Body of pancreas (tissue), 4 donors: Measurements from ENCODE around the gene ZNF615. TPM values are rescaled to one million over a fixed set of nuclear protein-coding genes. Genes with fewer than 3 reads are reported as not detected.
A peak's percentile ranks its signal among the peaks of the same experiment; 100 is the strongest.
"Not testable (repeated sequence)": the region's sequence is repeated elsewhere in the genome, so short reads cannot be mapped to it uniquely, and the experiment has no call there.

Experiments
- ATAC-seq: fragments of 150-250 bp; one replicate; pipeline ENCODE4 v1.9.1; 2016
- DNase-seq, 4 donors: peaks; one replicate each; pipeline ENCODE4 v3.0.0-alpha.2; 2019
- H3K27ac ChIP-seq, 4 donors: fragments of 200-600 bp; sonication (generic); 1 replicate in 3 of 4; 2 replicates in 1 of 4; pipeline versions ENCODE4 v1.5.1 to v1.6.1; 2016 to 2019; ENCODE audit warnings: mild to moderate bottlenecking in 1 of 4, mixed read lengths in 1 of 4, moderate library complexity in 1 of 4
- H3K27me3 ChIP-seq, 2 donors: fragments of 200-600 bp; sonication (generic); one replicate each; pipeline ENCODE4 v1.6.0; 2016; ENCODE audit warnings: mild to moderate bottlenecking in 1 of 2
- H3K36me3 ChIP-seq, 2 donors: fragments of 200-600 bp; sonication (generic); replicated peaks in 1 of 2; 2 replicates each; pipeline ENCODE4 v1.5.1; 2016; ENCODE audit warnings: low read depth in 2 of 2; ENCODE audit not compliant: insufficient read depth in 1 of 2
- H3K4me1 ChIP-seq: fragments of 200-600 bp; sonication (generic); one replicate; pipeline ENCODE4 v1.6.0; 2016
- H3K4me3 ChIP-seq, 2 donors: fragments of 200-600 bp; sonication (generic); 1 replicate in 1 of 2; 2 replicates in 1 of 2; pipeline ENCODE4 v1.5.1; 2016 to 2019
- H3K9me3 ChIP-seq, 3 donors: fragments of 200-600 bp; sonication (generic); 1 replicate in 2 of 3; 2 replicates in 1 of 3; pipeline ENCODE4 v1.5.1; 2016
- POLR2A ChIP-seq, 3 donors: fragments of 450-650 bp; IDR thresholded peaks; one replicate each; pipeline ENCODE4 v1.6.1; 2016; ENCODE audit warnings: antibody characterized with exemption in 3 of 3, mild to moderate bottlenecking in 2 of 3
- WGBS, 2 donors: methylation state at CpG; one replicate each; pipeline ENCODE4 v1.1.5; 2017; 5-methylcytosine and 5-hydroxymethylcytosine counted together
- intact Hi-C: fragments of 100-400 bp; cut with DNase I; formaldehyde crosslinking; loops from one replicate; pipeline ENCODE4 v1.15.1; 2023
- total RNA-seq, 2 donors: library from RNA; depleted of rRNA; stranded (reverse); fragments of >200 nt; gene quantifications; one replicate each; pipeline ENCODE4 v1.1.0, GENCODE V29; 2016
- TF ChIP-seq, protein P1 (sequence below), 7 experiments: fragments of 450-650 bp in 4 of 7; fragments of 200-600 bp in 3 of 7; sonication (generic) in 3 of 7; IDR thresholded peaks; one replicate each; pipeline ENCODE4 v1.5.1; 2016 to 2019; ENCODE audit warnings: antibody characterized with exemption in 7 of 7

Gene ZNF615
- total RNA-seq, 2 donors from 2014 or later, result 5.6 to 7.8 TPM

DNA sequence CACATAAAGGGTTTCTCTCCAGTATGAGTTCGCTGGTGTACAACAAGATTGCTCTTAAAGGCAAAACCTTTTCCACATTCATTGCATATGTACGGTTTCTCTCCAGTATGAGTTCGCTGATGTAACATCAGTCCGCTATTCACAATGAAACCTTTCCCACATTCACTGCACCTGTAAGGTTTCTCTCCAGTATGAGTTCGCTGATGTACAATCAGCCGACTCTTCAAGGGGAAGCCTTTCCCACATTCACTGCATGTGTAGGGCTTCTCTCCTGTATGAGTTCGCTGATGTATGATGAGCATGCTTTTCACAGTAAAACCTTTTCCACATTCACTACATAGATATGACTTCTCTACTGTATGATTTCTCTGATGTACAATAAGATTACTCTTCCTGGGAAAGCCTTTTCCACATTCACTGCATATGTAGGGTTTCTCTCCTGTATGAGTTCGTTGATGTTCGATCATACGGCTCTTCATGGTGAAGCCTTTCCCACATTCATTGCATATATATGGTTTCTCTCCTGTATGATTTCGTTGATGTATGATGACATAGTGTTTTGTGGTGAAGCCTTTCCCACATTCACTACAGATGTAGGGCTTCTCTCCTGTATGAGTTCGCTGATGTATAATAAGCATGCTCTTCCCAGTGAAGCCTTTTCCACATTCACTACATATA is 26.2 kb upstream of the ZNF615 start:
- H3K36me3 ChIP-seq, result peaks cover 43 to 47% of the 10 kb centered on the region in 2 donors
- TF ChIP-seq, protein P1, sequence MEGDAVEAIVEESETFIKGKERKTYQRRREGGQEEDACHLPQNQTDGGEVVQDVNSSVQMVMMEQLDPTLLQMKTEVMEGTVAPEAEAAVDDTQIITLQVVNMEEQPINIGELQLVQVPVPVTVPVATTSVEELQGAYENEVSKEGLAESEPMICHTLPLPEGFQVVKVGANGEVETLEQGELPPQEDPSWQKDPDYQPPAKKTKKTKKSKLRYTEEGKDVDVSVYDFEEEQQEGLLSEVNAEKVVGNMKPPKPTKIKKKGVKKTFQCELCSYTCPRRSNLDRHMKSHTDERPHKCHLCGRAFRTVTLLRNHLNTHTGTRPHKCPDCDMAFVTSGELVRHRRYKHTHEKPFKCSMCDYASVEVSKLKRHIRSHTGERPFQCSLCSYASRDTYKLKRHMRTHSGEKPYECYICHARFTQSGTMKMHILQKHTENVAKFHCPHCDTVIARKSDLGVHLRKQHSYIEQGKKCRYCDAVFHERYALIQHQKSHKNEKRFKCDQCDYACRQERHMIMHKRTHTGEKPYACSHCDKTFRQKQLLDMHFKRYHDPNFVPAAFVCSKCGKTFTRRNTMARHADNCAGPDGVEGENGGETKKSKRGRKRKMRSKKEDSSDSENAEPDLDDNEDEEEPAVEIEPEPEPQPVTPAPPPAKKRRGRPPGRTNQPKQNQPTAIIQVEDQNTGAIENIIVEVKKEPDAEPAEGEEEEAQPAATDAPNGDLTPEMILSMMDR (IDR thresholded peaks at IDR 0.05), result no peak
- TF ChIP-seq POLR2A (IDR thresholded peaks at IDR 0.05), result no peak
- intact Hi-C loops, result no loop called here
- H3K27me3 ChIP-seq, result no peaks in the 10 kb centered on the region
- DNase-seq (no peak), ATAC-seq (no peak)
- no peak overlapping the region for H3K4me3 ChIP-seq
- H3K27ac ChIP-seq, result no peak overlapping the region
- 96 to 97% methylated on average over 12 of the region's 12 CpGs for WGBS, 2 donors
- no peaks in the 10 kb centered on the region for H3K4me1 ChIP-seq
- H3K9me3 ChIP-seq, result peaks cover 0 to 84% (median 16%) of the 10 kb centered on the region in 3 donors

DNA sequence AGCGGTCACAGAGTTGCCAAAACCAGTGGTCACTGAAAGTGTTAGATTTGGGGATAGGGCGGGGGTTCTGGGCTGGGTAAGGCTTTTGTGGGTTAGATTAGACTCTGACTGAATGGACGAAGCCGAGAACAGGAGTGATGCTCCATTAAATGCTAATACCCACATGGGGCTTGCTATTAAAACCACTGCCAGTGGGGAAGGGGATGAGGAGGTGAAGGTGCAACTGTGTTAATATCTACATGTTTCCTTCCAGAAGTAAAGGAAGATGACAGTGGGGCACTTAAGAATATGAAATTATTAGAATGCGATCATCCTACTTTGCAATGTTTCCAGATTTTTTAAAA is 20.7 kb upstream of the ZNF615 start:
- 17% methylated on average over 5 of the region's 5 CpGs for WGBS, 2 donors
- intact Hi-C loops, result no loop called here
- peaks cover 0 to 57% (median 0%) of the 10 kb centered on the region in 3 donors for H3K9me3 ChIP-seq
- DNase-seq (no peak), ATAC-seq (peak; percentile 18)
- TF ChIP-seq, protein P1 (IDR thresholded peaks at IDR 0.05), result no peak
- H3K27me3 ChIP-seq, result no peaks in the 10 kb centered on the region
- H3K4me1 ChIP-seq, result no peaks in the 10 kb centered on the region
- peak overlapping the region; percentile 46 to 90 (median 80) for H3K27ac ChIP-seq
- H3K36me3 ChIP-seq, result peaks cover 5 to 11% of the 10 kb centered on the region in 2 donors
- peak overlapping the region; percentile 22 to 55 for H3K4me3 ChIP-seq

DNA sequence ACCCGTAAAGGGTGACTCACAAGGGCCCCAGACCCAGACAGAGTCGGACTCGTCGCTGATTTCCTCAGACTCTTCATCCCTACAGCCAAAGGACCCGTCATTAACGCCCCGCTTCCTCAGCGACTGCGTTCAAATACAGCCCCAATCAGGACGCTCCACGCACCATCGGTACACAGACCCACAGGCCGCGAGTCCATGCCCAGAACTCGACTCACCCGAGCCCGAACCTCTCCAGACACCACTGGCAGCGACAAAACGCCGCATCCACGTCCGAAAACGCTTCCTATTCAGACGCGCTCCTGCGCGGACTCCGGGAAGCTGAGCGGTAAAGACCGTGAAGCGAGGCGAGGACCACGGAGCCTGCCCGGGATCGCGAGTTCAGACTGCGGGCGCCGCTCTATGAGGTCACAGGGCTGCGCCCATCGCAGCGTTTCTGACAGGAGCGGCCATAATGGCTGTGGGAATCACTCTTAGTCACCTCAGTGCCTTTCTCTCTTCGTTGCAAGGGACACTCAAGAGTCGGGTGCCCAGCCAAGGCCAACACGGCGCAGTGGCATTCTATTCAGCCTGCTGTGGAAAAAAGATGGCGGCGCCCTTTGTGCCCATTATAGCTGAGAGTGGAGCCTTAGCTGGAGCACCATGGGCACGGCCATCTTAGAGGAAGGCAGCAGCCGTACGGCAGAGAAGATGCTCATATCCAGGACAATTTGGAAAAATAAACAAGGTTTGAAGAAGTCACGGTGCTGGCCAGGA is 20.2 kb upstream of the ZNF615 start, which contains the start of gene ZNF614:
ZNF614 (minus strand) TSS at position 353 of the 753 bp plus-strand sequence. CDS start 2,634 bp downstream, outside the sequence.
- Histone ChIP-seq H3K27ac (peak within 1 kb of the TSS; percentile 46 to 90 (median 80)), H3K27me3 (no peaks in the 10 kb centered on the region), H3K4me3 (peak within 1 kb of the TSS; percentile 22 to 55), H3K36me3 (peaks cover 7 to 14% of the 10 kb centered on the region in 2 donors), H3K9me3 (peaks cover 0 to 57% (median 0%) of the 10 kb centered on the region in 3 donors), H3K4me1 (no peaks in the 10 kb centered on the region)
- DNase-seq, result peak; percentile 69 to 87 (median 79)
- intact Hi-C loops, result no loop called here
- ATAC-seq, result peak; percentile 96
- WGBS, 2 donors, result 0 to 1% methylated on average over 22 to 53 of the region's 53 CpGs
- peak in 2 of 3 donors; percentile 76 to 82 for TF ChIP-seq POLR2A (IDR thresholded peaks at IDR 0.05)
- TF ChIP-seq, protein P1 (IDR thresholded peaks at IDR 0.05), result no peak

DNA sequence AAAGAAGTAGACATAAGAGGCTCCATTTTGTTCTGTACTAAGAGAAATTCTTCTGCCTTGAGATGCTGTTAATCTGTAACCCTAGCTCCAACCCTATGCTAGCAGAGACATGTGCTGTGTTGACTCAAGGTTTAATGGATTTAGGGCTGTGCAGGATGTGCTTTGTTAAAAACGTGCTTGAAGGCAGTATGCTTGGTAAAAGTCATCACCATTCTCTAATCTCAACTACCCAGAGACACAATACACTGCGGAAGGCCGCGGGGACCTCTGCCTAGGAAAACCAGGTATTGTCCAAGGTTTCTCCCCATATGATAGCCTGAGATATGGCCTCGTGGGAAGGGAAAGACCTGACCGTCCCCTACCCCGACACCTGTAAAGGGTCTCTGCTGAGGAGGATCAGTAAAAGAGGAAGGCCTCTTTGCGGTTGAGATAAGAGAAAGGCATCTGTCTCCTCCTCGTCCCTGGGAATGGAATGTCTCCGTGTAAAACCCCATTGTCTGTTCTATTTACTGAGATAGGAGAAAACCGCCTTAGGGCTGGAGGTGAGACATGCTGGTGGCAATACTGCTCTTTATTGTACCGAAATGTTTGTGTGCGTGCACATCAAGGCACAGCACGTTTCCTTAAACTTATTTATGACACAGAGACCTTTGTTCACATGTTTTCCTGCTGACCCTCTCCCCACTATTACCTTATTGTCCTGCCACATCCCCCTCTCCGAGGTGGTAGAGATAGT is 18.4 kb upstream of the ZNF615 start:
- intact Hi-C loops, H3K27me3 ChIP-seq, DNase-seq, H3K27ac ChIP-seq, ATAC-seq, H3K4me1 ChIP-seq, H3K4me3 ChIP-seq: not testable (repeated sequence)
- peaks cover 7 to 15% of the 10 kb centered on the region in 2 donors for H3K36me3 ChIP-seq
- WGBS, 2 donors, result 71 to 74% methylated on average over 12 to 15 of the region's 15 CpGs
- H3K9me3 ChIP-seq, result peaks cover 0 to 48% (median 0%) of the 10 kb centered on the region in 3 donors

DNA sequence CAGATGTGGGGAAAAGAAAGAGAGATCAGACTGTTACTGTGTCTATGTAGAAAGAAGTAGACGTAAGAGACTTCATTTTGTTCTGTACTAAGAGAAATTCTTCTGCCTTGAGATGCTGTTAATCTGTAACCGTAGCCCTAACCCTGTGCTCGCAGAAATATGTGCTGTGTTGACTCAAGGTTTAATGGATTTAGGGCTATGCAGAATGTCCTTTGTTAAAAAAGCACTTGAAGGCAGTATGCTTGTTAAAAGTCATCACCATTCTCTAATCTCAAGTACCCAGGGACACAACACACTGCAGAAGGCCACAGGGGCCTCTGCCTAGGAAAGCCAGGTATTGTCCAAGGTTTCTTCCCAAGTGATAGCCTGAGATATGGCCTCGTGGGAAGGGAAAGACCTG is 16.5 kb upstream of the ZNF615 start:
- intact Hi-C loops, H3K27me3 ChIP-seq, DNase-seq, H3K4me1 ChIP-seq, H3K27ac ChIP-seq, H3K4me3 ChIP-seq, ATAC-seq: not testable (repeated sequence)
- Histone ChIP-seq H3K36me3 (peaks cover 7 to 16% of the 10 kb centered on the region in 2 donors), H3K9me3 (peaks cover 0 to 57% (median 0%) of the 10 kb centered on the region in 3 donors)
- 49 to 88% methylated on average over 4 of the region's 4 CpGs for WGBS, 2 donors
